ENCODE measurements around the gene COL1A1.

- TF ChIP-seq EP300 (IDR thresholded peaks at IDR 0.05; ENCODE audit: borderline replicate concordance in 1 of 2, low read depth in 1 of 2, low read length in 1 of 2) (no peak), POLR2AphosphoS5 (IDR thresholded peaks at IDR 0.05; ENCODE audit: low read depth, low read length) (no peak), EZH2phosphoT487 (IDR thresholded peaks at IDR 0.05; ENCODE audit: borderline replicate concordance, low read depth) (no peak), CTCF (IDR thresholded peaks at IDR 0.05) (no peak), MAX (IDR thresholded peaks at IDR 0.05; ENCODE audit: low read depth) (no peak), FOXM1 (IDR thresholded peaks at IDR 0.05; ENCODE audit: low read depth) (no peak), SIN3A (IDR thresholded peaks at IDR 0.05; ENCODE audit: borderline replicate concordance, low read depth, low read length) (no peak), MXI1 (IDR thresholded peaks at IDR 0.05; ENCODE audit: low read depth, low read length) (no peak), NFIC (IDR thresholded peaks at IDR 0.05; ENCODE audit: borderline replicate concordance) (no peak), JUND (IDR thresholded peaks at IDR 0.05) (no peak), MEF2A (IDR thresholded peaks at IDR 0.05; ENCODE audit: borderline replicate concordance, low read depth) (no peak)
- TF ChIP-seq, protein P1, sequence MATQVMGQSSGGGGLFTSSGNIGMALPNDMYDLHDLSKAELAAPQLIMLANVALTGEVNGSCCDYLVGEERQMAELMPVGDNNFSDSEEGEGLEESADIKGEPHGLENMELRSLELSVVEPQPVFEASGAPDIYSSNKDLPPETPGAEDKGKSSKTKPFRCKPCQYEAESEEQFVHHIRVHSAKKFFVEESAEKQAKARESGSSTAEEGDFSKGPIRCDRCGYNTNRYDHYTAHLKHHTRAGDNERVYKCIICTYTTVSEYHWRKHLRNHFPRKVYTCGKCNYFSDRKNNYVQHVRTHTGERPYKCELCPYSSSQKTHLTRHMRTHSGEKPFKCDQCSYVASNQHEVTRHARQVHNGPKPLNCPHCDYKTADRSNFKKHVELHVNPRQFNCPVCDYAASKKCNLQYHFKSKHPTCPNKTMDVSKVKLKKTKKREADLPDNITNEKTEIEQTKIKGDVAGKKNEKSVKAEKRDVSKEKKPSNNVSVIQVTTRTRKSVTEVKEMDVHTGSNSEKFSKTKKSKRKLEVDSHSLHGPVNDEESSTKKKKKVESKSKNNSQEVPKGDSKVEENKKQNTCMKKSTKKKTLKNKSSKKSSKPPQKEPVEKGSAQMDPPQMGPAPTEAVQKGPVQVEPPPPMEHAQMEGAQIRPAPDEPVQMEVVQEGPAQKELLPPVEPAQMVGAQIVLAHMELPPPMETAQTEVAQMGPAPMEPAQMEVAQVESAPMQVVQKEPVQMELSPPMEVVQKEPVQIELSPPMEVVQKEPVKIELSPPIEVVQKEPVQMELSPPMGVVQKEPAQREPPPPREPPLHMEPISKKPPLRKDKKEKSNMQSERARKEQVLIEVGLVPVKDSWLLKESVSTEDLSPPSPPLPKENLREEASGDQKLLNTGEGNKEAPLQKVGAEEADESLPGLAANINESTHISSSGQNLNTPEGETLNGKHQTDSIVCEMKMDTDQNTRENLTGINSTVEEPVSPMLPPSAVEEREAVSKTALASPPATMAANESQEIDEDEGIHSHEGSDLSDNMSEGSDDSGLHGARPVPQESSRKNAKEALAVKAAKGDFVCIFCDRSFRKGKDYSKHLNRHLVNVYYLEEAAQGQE (IDR thresholded peaks at IDR 0.05; ENCODE audit: low read depth, low read length) = no peak
Observed at GRCh38 chr17:50133769-50134099, 67.7 kb downstream of the COL1A1 start.
